Lung (tissue), 12 donors: ENCODE measurements around the gene ITK. TPM values are rescaled to one million over a fixed set of nuclear protein-coding genes. Genes with fewer than 3 reads are reported as not detected.

ENCODE experiments used
- ATAC-seq: fragments of 200-7000 bp; cut with Tn5 transposase; one replicate; pipeline ENCODE4 v1.9.1; 2020; ENCODE audit warnings: moderate number of reproducible peaks; ENCODE audit not compliant: insufficient read depth, low FRiP score
- DNase-seq, 3 donors: peaks; one replicate each; pipeline ENCODE4 v3.0.0-alpha.2; 2013 to 2017
- H3K27ac ChIP-seq, 2 donors: one replicate each; pipeline ENCODE4 v1.5.1; 2013; ENCODE audit warnings: mild to moderate bottlenecking in 2 of 2, moderate library complexity in 2 of 2, control low read depth in 1 of 2, inconsistent platforms in 1 of 2, low read depth in 1 of 2, low read length in 1 of 2
- H3K27me3 ChIP-seq, 3 donors: one replicate each; pipeline ENCODE4 v1.5.1; 2013; ENCODE audit warnings: low read length in 2 of 3; ENCODE audit not compliant: control insufficient read depth in 3 of 3, insufficient read depth in 3 of 3
- H3K36me3 ChIP-seq, 4 donors: one replicate each; pipeline ENCODE4 v1.5.1; 2013; ENCODE audit warnings: low read length in 4 of 4, mild to moderate bottlenecking in 1 of 4, moderate library complexity in 1 of 4; ENCODE audit not compliant: control insufficient read depth in 4 of 4, insufficient read depth in 4 of 4
- H3K4me1 ChIP-seq, 5 donors: one replicate each; pipeline ENCODE4 v1.5.1; 2013; ENCODE audit warnings: low read length in 5 of 5, mild to moderate bottlenecking in 2 of 5, moderate library complexity in 1 of 5; ENCODE audit not compliant: control insufficient read depth in 5 of 5, insufficient read depth in 5 of 5
- H3K4me3 ChIP-seq: one replicate; pipeline ENCODE4 v1.5.1; 2013; ENCODE audit warnings: mild to moderate bottlenecking, control low read depth, moderate library complexity
- H3K9ac ChIP-seq, 2 donors: one replicate each; pipeline ENCODE4 v1.5.1; 2013; ENCODE audit warnings: low read length in 2 of 2, control low read depth in 1 of 2; ENCODE audit not compliant: insufficient read depth in 1 of 2
- H3K9me3 ChIP-seq, 4 donors: one replicate each; pipeline ENCODE4 v1.5.1; 2013; ENCODE audit warnings: low read length in 3 of 4, mild to moderate bottlenecking in 1 of 4, moderate library complexity in 1 of 4; ENCODE audit not compliant: control insufficient read depth in 4 of 4, insufficient read depth in 3 of 4
- WGBS, 2 donors: extraction: QIAGEN DNeasy Blood & Tissue Kit; methylation state at CpG; one replicate each; pipeline ENCODE4 v1.1.7; 2013; 5-methylcytosine and 5-hydroxymethylcytosine counted together
- polyA plus RNA-seq, 2 donors: library from polyadenylated mRNA; stranded (reverse); fragments of 200-250 nt; gene quantifications; one replicate each; pipeline ENCODE4 v1.2.1, GENCODE V29; 2013
- total RNA-seq, 2 donors: library from RNA; depleted of rRNA in 1 of 2; stranded (reverse); fragments of >200 nt in 1 of 2; gene quantifications; one replicate each; pipeline ENCODE4 v1.2.1, GENCODE V29; 2014 to 2021
- TF ChIP-seq, protein P1 (sequence below): IDR thresholded peaks from 2 replicates; pipeline ENCODE4 v1.5.1; 2012; ENCODE audit warnings: mild to moderate bottlenecking; ENCODE audit errors: control extremely low read depth, extremely low read depth
- donor health status: control.
- donor health status: control.
- donor health status: Bipolar disorder and iron deficiency.
- donor health status: healthy.
- donor health status: DM: yes; HTN: yes; CAD: no.

Gene ITK
- total and polyA plus RNA-seq, 4 donors, result 0.91 to 3.4 (median 2.8) TPM

DNA sequence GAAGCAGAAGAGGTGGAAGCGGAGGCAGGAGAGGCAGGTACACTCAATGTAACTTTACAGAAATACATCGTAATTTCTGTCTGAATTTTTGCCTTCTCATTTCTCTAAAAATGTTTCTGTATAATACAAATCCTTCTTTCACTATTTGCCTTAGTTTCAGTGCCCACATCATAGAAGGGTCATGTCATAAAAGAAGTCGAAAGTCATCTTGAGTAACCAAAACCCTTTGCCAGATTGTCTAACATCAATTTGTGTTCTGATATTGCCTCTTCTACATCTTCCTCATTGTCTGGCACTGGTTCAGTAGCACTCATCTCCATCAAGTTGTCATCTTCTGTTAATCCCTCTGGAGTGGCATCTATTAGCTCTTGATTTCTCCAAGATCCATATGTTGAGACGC is 79.1 kb downstream of the ITK start:
- H3K9ac ChIP-seq, result no peak overlapping the region
- H3K27ac ChIP-seq, result no peak overlapping the region
- TF ChIP-seq, protein P1, sequence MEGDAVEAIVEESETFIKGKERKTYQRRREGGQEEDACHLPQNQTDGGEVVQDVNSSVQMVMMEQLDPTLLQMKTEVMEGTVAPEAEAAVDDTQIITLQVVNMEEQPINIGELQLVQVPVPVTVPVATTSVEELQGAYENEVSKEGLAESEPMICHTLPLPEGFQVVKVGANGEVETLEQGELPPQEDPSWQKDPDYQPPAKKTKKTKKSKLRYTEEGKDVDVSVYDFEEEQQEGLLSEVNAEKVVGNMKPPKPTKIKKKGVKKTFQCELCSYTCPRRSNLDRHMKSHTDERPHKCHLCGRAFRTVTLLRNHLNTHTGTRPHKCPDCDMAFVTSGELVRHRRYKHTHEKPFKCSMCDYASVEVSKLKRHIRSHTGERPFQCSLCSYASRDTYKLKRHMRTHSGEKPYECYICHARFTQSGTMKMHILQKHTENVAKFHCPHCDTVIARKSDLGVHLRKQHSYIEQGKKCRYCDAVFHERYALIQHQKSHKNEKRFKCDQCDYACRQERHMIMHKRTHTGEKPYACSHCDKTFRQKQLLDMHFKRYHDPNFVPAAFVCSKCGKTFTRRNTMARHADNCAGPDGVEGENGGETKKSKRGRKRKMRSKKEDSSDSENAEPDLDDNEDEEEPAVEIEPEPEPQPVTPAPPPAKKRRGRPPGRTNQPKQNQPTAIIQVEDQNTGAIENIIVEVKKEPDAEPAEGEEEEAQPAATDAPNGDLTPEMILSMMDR, result no peak
- DNase-seq, result no peak
- no peaks in the 10 kb centered on the region for H3K9me3 ChIP-seq
- H3K27me3 ChIP-seq, result peaks cover 0 to 4% (median 0%) of the 10 kb centered on the region in 3 donors
- no peaks in the 10 kb centered on the region for H3K36me3 ChIP-seq
- no peaks in the 10 kb centered on the region for H3K4me1 ChIP-seq
- WGBS, 2 donors, result 90 to 92% methylated on average over 4 of the region's 4 CpGs
- H3K4me3 ChIP-seq, result no peak overlapping the region
- ATAC-seq, result no peak

DNA sequence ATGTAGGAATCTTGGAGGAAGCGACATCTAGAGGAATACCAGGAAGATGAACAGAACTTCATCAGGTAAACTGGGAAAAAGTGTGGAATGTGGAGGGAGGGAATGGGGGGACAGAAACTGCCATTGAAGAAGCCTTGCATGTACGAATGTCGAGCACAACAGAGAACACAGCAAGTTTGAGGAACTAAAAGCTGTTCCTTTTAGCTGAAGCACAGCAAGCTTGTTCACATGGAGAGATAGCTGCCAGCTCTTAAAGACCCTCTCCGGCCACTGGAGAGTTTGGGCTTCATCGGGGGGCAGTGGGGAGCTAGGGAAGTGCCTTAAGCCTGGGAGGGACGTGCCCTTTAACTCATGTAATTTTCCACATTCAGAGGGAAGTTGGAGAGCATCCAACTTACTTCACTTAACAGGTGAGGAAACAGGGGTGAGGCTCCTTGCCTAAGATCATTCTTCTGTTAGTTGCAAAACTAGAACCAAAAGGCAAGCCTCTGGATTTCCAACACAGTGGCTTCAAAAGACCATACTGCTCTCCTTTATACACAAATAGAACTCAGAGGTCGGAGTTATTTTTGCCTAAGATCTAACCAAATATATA is 83.0 kb downstream of the ITK start:
- no peak overlapping the region for H3K9ac ChIP-seq
- no peak overlapping the region for H3K4me3 ChIP-seq
- ATAC-seq (no peak), DNase-seq (peak in 1 of 3 donors; percentile 31)
- peaks cover 0 to 15% (median 7%) of the 10 kb centered on the region in 5 donors for H3K4me1 ChIP-seq
- H3K36me3 ChIP-seq, result no peaks in the 10 kb centered on the region
- H3K27ac ChIP-seq, result peak overlapping the region in 1 of 2 donors; percentile 10
- WGBS, 2 donors, result 29 to 52% methylated on average over 7 of the region's 7 CpGs
- peaks cover 0 to 4% (median 3%) of the 10 kb centered on the region in 3 donors for H3K27me3 ChIP-seq
- TF ChIP-seq, protein P1, result no peak
- no peaks in the 10 kb centered on the region for H3K9me3 ChIP-seq

DNA sequence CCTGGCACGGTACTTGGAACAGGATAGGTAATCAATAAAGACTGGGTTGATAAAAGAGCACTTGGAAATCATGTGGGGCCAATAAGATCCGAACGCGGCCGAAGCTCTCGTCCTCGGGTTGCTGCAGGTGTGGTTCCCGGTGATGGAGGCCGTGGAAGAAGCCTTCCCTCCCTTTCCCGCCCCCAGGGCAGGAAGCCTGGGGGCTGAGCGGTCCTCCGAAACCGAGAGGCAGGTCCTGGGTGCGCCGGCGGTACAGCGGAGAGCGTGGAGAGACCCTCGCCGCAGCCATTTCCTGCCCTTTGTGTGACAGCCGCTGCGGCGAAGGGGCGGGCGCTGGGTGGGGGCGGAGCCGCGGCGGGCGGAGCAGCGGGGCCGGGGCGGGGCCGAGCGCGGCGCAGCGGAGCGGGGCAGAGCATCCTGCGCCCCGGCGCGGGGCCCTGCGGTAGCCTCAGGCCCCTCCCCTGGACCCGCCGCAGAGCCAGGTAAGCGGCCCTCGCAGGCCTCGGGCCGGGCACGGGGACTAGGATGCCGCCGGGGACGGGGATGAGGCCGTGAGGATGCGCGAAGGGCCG is 85.2 kb downstream of the ITK start, which contains the start of gene CYFIP2:
Gene CYFIP2, plus strand, starts transcription at position 410 of the 572 bp plus-strand sequence. CDS start 19,239 bp downstream, outside the sequence.
- H3K9me3 ChIP-seq, result no peaks in the 10 kb centered on the region
- DNase-seq, result peak; percentile 56 to 76 (median 75)
- peaks cover 0 to 3% (median 3%) of the 10 kb centered on the region in 3 donors for H3K27me3 ChIP-seq
- H3K4me3 ChIP-seq, result peak within 1 kb of the TSS; percentile 75
- peaks cover 2 to 15% (median 7%) of the 10 kb centered on the region in 5 donors for H3K4me1 ChIP-seq
- H3K9ac ChIP-seq, result peak within 1 kb of the TSS; percentile 11 to 76
- peak; percentile 84 for ATAC-seq
- TF ChIP-seq, protein P1, result no peak
- no peaks in the 10 kb centered on the region for H3K36me3 ChIP-seq
- WGBS, 2 donors, result 1% methylated on average over 29 to 58 of the region's 58 CpGs
- peak within 1 kb of the TSS; percentile 67 to 82 for H3K27ac ChIP-seq
